Tibial nerve (tissue), 4 donors: Measurements from ENCODE around the gene EOLA1.

Experiments used
- CTCF ChIP-seq, 5 experiments: fragments of 200-600 bp in 3 of 5; fragments of 450-650 bp in 2 of 5; sonication (generic) in 3 of 5; IDR thresholded peaks; one replicate each; pipeline ENCODE4 v1.5.1; 2016 to 2019; ENCODE audit warnings: antibody characterized with exemption in 5 of 5, mild to moderate bottlenecking in 3 of 5, moderate library complexity in 2 of 5
- EP300 ChIP-seq, 2 donors: sonication (generic); formaldehyde crosslinking; IDR thresholded peaks; one replicate each; pipeline ENCODE4 v1.6.1; 2017; ENCODE audit warnings: antibody characterized with exemption in 2 of 2, mild to moderate bottlenecking in 1 of 2
- POLR2A ChIP-seq, 2 donors: fragments of 450-650 bp; IDR thresholded peaks; one replicate each; pipeline ENCODE4 v1.6.1; 2017; ENCODE audit warnings: antibody characterized with exemption in 2 of 2, mild to moderate bottlenecking in 2 of 2, moderate library complexity in 2 of 2

- TF ChIP-seq POLR2A (IDR thresholded peaks at IDR 0.05) (no peak), CTCF (IDR thresholded peaks at IDR 0.05) (peak in 2 of 5 experiments; percentile 6 to 8), EP300 (IDR thresholded peaks at IDR 0.05) (no peak)
These were observed 36.4 kb upstream of the EOLA1 start for GRCh38 chrX:149504226-149504914.
